RWPE1 (cell line): ENCODE results near the gene FCHSD2.
"Not testable (repeated sequence)": the region's sequence is repeated elsewhere in the genome, so short reads cannot be mapped to it uniquely, and the experiment has no call there.

Experiments
- CTCF ChIA-PET: fragments of 350-600 bp; sonication (Branson Sonifier 250); formaldehyde crosslinking; extraction: SDS; loops from one replicate; lab custom pipeline; 2021; lab: Yijun Ruan, JAX
- POLR2A ChIA-PET: fragments of 400-600 bp; formaldehyde crosslinking; extraction: SDS; loops from one replicate; lab custom pipeline; 2020; ENCODE audit warnings: antibody characterized with exemption; ENCODE audit not compliant: low non-redundant PET; lab: Yijun Ruan, JAX
- DNase-seq: peaks from one replicate; pipeline ENCODE4 v3.0.0; 2012; ENCODE audit warnings: low spot score
- H3K27ac ChIP-seq: fragments of 450-650 bp; 2 replicates; pipeline ENCODE4 v1.5.1; 2017
- TF ChIP-seq, protein P1 (sequence below): fragments of 450-650 bp; conservative IDR thresholded peaks from 2 replicates; pipeline ENCODE4 v1.5.1; 2017; ENCODE audit warnings: low read depth, mild to moderate bottlenecking

Gene FCHSD2

DNA sequence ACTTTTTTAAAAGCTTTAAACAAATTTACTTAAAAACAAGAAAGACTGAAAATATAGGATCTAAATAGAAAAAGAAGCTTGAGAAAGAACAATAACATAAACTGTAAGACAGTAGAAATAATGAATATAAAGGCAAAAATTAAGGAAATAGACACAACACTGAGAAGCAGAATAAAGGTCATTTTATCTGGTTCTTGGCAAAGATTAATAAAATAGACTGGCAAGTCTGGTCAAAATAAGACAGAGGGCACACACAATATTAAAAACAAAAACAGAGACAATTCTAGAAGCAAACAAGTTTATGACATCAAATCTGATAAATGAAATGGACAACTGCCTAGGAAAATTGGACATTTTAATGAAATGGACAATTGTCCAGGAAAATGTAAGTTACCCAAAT, 222.1 kb downstream of the FCHSD2 start:
- TF ChIP-seq, protein P1, sequence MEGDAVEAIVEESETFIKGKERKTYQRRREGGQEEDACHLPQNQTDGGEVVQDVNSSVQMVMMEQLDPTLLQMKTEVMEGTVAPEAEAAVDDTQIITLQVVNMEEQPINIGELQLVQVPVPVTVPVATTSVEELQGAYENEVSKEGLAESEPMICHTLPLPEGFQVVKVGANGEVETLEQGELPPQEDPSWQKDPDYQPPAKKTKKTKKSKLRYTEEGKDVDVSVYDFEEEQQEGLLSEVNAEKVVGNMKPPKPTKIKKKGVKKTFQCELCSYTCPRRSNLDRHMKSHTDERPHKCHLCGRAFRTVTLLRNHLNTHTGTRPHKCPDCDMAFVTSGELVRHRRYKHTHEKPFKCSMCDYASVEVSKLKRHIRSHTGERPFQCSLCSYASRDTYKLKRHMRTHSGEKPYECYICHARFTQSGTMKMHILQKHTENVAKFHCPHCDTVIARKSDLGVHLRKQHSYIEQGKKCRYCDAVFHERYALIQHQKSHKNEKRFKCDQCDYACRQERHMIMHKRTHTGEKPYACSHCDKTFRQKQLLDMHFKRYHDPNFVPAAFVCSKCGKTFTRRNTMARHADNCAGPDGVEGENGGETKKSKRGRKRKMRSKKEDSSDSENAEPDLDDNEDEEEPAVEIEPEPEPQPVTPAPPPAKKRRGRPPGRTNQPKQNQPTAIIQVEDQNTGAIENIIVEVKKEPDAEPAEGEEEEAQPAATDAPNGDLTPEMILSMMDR, result no peak
- POLR2A ChIA-PET, result no interaction called here
- H3K27ac ChIP-seq, result no peak overlapping the region
- CTCF ChIA-PET, result interaction anchor here (0.7 kb wide), 1 partner anchor 265 kb away, joined by 4 read pairs; no protein-coding TSS in a partner anchor
- DNase-seq, result no peak

DNA sequence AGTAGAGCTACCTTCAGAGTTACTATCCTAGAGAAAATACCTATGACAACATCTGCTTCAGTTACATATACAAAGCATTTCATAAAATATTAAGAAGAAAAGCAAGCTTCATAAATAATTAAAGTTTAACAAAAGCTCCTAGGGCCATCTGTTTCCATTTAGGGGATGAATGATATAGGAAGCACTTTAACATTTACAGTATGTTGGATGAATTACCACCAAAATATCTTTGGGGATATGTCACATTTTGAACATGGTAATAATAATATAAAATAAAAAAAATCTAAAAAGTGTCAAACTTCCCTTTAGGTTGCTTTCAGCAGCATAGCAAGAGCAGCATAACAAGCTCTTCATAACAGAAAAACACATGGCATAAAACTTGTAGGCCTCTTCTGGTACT, 223.3 kb downstream of the FCHSD2 start:
- DNase-seq, result no peak
- POLR2A ChIA-PET, result no interaction called here
- TF ChIP-seq, protein P1, result no peak
- H3K27ac ChIP-seq, result no peak overlapping the region
- CTCF ChIA-PET, result interaction anchor here (0.7 kb wide), 1 partner anchor 242 kb away, joined by 4 read pairs; no protein-coding TSS in a partner anchor

DNA sequence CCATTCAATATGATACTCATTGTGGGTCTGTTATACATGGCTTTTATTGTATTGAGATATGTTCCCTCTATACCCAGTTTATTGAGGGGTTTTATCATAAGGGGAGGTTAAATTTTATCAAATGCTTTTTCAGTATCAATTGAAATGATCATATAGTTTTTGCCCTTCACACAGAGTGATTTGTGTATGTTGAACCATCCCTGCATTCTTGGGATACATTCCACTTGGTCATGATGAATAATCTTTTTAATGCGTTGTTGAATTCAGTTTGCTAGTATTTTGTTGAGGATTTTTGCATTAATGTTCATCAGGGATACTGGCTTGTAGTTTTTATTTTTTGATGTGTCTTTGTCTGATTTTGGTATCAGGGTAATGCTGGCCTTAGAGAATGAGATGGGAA, 229.9 kb downstream of the FCHSD2 start:
- CTCF ChIA-PET, result no interaction called here
- TF ChIP-seq, protein P1, result no peak
- no peak overlapping the region for H3K27ac ChIP-seq
- no peak for DNase-seq
- POLR2A ChIA-PET, result no interaction called here

DNA sequence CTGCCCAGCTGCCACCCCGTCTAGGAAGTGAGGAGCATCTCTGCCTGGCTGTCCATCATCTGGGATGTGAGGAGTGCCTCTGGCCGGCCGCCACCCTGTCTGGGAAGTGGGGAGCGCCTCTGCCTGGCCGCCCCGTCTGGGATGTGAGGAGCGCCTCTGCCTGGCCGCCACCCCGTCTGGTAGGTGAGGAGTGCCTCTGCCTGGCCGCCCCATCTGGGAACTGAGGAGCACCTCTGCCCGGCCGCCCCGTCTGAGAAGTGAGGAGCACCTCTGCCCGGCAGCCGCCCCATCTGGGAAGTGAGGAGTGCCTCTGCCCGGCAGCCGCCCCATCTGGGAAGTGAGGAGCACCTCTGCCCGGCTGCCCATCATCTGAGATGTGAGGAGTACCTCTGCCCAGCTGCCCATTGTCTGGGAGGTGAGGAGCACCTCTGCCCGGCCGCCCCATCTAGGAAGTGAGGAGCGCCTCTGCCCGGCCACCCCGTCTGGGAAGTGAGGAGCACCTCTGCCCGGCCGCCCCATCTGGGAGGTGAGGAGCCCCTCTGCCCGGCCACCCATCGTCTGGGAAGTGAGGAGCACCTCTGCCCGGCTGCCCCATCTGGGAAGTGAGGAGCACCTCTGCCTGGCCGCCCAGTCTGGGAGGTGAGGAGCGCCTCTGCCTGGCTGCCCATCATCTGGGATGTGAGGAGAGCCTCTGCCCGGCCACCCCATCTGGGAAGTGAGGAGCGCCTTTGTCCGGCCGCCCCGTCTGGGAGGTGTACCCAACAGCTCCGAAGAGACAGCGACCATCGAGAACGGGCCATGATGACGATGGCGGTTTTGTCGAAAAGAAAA, 232.3 kb downstream of the FCHSD2 start:
- CTCF ChIA-PET, result interaction anchor here (0.6 kb wide), 1 partner anchor 395 kb away, joined by 3 read pairs; no protein-coding TSS in a partner anchor
- H3K27ac ChIP-seq, POLR2A ChIA-PET, DNase-seq: not testable (repeated sequence)

DNA sequence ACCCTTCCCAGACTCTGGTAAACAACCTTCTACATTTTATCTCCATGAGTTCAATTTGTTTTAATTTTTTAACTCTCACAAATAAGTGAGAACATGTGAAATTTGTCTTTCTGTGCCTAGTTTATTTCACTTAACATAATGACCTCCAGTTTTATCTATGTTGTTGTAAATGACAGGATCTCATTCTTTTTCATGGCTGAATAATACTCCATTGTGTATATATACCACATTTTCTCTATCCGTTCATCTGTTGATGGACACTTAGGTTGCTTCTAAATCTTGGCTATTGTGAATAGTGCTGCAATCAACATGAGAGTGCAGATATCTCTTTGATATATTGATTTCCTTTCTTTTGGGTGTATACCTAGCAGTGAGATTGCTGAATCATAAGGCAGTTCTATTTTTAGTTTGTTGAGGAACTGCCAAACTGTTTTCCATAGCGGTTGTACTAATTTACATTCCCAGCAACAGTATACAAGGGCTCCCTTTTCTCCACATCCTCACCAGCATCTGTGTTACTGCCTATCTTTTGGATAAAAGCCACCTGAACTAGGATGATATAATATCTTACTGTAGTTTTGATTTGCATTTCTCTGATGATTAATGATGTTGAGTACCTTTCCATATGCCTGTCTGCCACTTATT, 234.0 kb downstream of the FCHSD2 start:
- CTCF ChIA-PET, result no interaction called here
- no peak for DNase-seq
- H3K27ac ChIP-seq, result no peak overlapping the region
- TF ChIP-seq, protein P1, result no peak
- POLR2A ChIA-PET, result no interaction called here

DNA sequence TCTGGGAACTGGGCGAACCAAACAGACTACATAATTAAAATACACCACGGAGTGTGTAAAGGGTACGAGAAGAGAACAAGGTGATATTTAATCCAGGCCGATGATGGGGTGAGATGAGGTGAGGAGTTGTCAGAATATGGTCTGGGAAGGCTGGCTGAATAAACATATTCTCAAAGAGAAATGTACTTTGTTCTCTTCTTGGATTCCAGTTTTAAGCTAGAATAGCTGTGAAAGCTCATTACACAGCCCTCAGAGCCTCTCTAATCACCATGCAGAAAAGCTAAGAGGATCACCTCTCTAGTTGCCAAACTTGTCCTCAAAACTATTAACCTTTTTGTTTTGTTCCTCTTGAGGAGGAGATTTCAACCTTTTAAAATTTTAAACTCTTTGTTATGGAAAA, 238.1 kb downstream of the FCHSD2 start:
- DNase-seq, result no peak
- TF ChIP-seq, protein P1, result no peak
- POLR2A ChIA-PET, result no interaction called here
- CTCF ChIA-PET, result no interaction called here
- no peak overlapping the region for H3K27ac ChIP-seq
